DND-41 (cell line): ENCODE results near the gene PEAK1.

ENCODE experiments used
- ATAC-seq: fragments of 200-7000 bp; cut with Tn5 transposase; 3 replicates; pipeline ENCODE4 v1.9.1; 2021; ENCODE audit warnings: low read depth; ENCODE audit not compliant: insufficient read depth
- DNase-seq: peaks from one replicate; pipeline ENCODE4 v3.0.0-alpha.2; 2020
- H2AFZ ChIP-seq: 2 replicates; pipeline ENCODE4 v1.6.0; 2012; ENCODE audit warnings: low read depth, low read length
- H3K27ac ChIP-seq: 2 replicates; pipeline ENCODE4 v1.5.1; 2012; ENCODE audit warnings: low read length, inconsistent platforms
- H3K27me3 ChIP-seq: fragments of 200-600 bp; sonication (generic); 2 replicates; pipeline ENCODE4 v1.6.0; 2012; ENCODE audit warnings: low read length, mild to moderate bottlenecking, inconsistent platforms; ENCODE audit not compliant: insufficient read depth, poor library complexity
- H3K36me3 ChIP-seq: 2 replicates; pipeline ENCODE4 v1.5.1; 2012; ENCODE audit warnings: low read length, inconsistent platforms; ENCODE audit not compliant: insufficient read depth
- H3K4me1 ChIP-seq: 2 replicates; pipeline ENCODE4 v1.5.1; 2012; ENCODE audit warnings: mild to moderate bottlenecking, low read length; ENCODE audit not compliant: insufficient read depth
- H3K4me2 ChIP-seq: 2 replicates; pipeline ENCODE4 v1.6.0; 2012; ENCODE audit warnings: mild to moderate bottlenecking, moderate library complexity, low read length, inconsistent platforms; ENCODE audit not compliant: insufficient read depth
- H3K4me3 ChIP-seq, 2 experiments: fragments of 200-600 bp in 1 of 2; shearing (Covaris generic) in 1 of 2; 2 replicates each; pipeline ENCODE4 v1.5.1; 2012 to 2016; ENCODE audit warnings: inconsistent platforms in 2 of 2, low read length in 2 of 2, mild to moderate bottlenecking in 2 of 2, low read depth in 1 of 2, moderate library complexity in 1 of 2
- H3K79me2 ChIP-seq: 2 replicates; pipeline ENCODE4 v1.6.0; 2012; ENCODE audit warnings: low read length, inconsistent platforms; ENCODE audit not compliant: insufficient read depth
- H3K9ac ChIP-seq: 2 replicates; pipeline ENCODE4 v1.6.0; 2012; ENCODE audit warnings: low read depth, mild to moderate bottlenecking, inconsistent platforms, low read length, moderate library complexity
- H3K9me3 ChIP-seq: 2 replicates; pipeline ENCODE4 v1.5.1; 2012; ENCODE audit warnings: low read length, moderate library complexity, mild to moderate bottlenecking, inconsistent platforms; ENCODE audit not compliant: insufficient read depth, severe bottlenecking
- H4K20me1 ChIP-seq: 2 replicates; pipeline ENCODE4 v1.6.0; 2012; ENCODE audit warnings: low read length; ENCODE audit not compliant: insufficient read depth
- CTCF ChIP-seq: IDR thresholded peaks from 2 replicates; pipeline ENCODE4 v1.5.1; 2012; ENCODE audit warnings: borderline replicate concordance, low read length, moderate library complexity, mild to moderate bottlenecking; ENCODE audit not compliant: poor library complexity, severe bottlenecking; ENCODE audit errors: extremely low read depth
- EZH2 ChIP-seq: IDR thresholded peaks from 3 replicates; pipeline ENCODE4 v1.6.1; 2012; ENCODE audit warnings: borderline replicate concordance, low read depth, mild to moderate bottlenecking, moderate library complexity, low read length, inconsistent platforms; ENCODE audit not compliant: severe bottlenecking

PEAK1 gene

GRCh38 chr15:77285057-77285997 lies 134.6 kb downstream of the PEAK1 start:
- no peak overlapping the region for H3K4me2 ChIP-seq
- H2AFZ ChIP-seq, result no peak overlapping the region
- no peaks in the 10 kb centered on the region for H3K27me3 ChIP-seq
- H3K4me3 ChIP-seq, result no peak overlapping the region
- H3K36me3 ChIP-seq, result peaks cover 5% of the 10 kb centered on the region; the same call in 1 of the 2 replicates
- no peak overlapping the region for H3K9ac ChIP-seq
- H3K79me2 ChIP-seq, result no peaks in the 10 kb centered on the region
- TF ChIP-seq CTCF, result no peak
- no peak for TF ChIP-seq EZH2
- ATAC-seq (no peak), DNase-seq (no peak)
- no peak overlapping the region for H3K27ac ChIP-seq
- no peaks in the 10 kb centered on the region for H4K20me1 ChIP-seq
- H3K4me1 ChIP-seq, result peaks cover 4% of the 10 kb centered on the region
- no peaks in the 10 kb centered on the region for H3K9me3 ChIP-seq

GRCh38 chr15:77282333-77282732 lies 137.6 kb downstream of the PEAK1 start:
- Histone ChIP-seq H3K4me3 (no peak overlapping the region), H3K27ac (no peak overlapping the region), H3K79me2 (no peaks in the 10 kb centered on the region), H3K27me3 (no peaks in the 10 kb centered on the region), H4K20me1 (no peaks in the 10 kb centered on the region), H3K9ac (no peak overlapping the region), H3K36me3 (peaks cover 5% of the 10 kb centered on the region; the same call in 1 of the 2 replicates), H3K9me3 (no peaks in the 10 kb centered on the region), H3K4me2 (no peak overlapping the region), H2AFZ (no peak overlapping the region), H3K4me1 (peaks cover 4% of the 10 kb centered on the region)
- no peak for TF ChIP-seq CTCF
- TF ChIP-seq EZH2, result no peak
- no peak for DNase-seq
- ATAC-seq, result no peak

- H4K20me1 ChIP-seq, result no peaks in the 10 kb centered on the region
- no peaks in the 10 kb centered on the region for H3K79me2 ChIP-seq
- H3K4me2 ChIP-seq, result no peak overlapping the region
- TF ChIP-seq CTCF, result no peak
- no peak for TF ChIP-seq EZH2
- no peak overlapping the region for H2AFZ ChIP-seq
- peaks cover 39% of the 10 kb centered on the region for H3K4me1 ChIP-seq
- peak overlapping the region; percentile 80 for H3K27ac ChIP-seq
- H3K36me3 ChIP-seq, result peaks cover 3% of the 10 kb centered on the region; the same call in 1 of the 2 replicates
- H3K4me3 ChIP-seq, result no peak overlapping the region
- H3K9ac ChIP-seq, result peak overlapping the region; percentile 26; the same call in 1 of the 2 replicates
- no peaks in the 10 kb centered on the region for H3K9me3 ChIP-seq
- DNase-seq (no peak), ATAC-seq (0 out of 3 replicates have a peak, but pooled peaks have one; percentile 33)
- H3K27me3 ChIP-seq, result no peaks in the 10 kb centered on the region
Measured at GRCh38 chr15:77276943-77277342, 143.0 kb downstream of the PEAK1 start.
